Bronchus fibroblast of lung (primary cell): ENCODE measurements around the gene TTLL13. TPM values are rescaled to one million over a fixed set of nuclear protein-coding genes. Genes with fewer than 3 reads are reported as not detected.

Experiments used
- total RNA-seq: library from RNA; depleted of rRNA; stranded (reverse); fragments of >200 nt; gene quantifications from 2 replicates; pipeline ENCODE4 v1.2.3, GENCODE V29; 2015

The TTLL13 gene
- not detected in 2 replicates for total RNA-seq

DNA sequence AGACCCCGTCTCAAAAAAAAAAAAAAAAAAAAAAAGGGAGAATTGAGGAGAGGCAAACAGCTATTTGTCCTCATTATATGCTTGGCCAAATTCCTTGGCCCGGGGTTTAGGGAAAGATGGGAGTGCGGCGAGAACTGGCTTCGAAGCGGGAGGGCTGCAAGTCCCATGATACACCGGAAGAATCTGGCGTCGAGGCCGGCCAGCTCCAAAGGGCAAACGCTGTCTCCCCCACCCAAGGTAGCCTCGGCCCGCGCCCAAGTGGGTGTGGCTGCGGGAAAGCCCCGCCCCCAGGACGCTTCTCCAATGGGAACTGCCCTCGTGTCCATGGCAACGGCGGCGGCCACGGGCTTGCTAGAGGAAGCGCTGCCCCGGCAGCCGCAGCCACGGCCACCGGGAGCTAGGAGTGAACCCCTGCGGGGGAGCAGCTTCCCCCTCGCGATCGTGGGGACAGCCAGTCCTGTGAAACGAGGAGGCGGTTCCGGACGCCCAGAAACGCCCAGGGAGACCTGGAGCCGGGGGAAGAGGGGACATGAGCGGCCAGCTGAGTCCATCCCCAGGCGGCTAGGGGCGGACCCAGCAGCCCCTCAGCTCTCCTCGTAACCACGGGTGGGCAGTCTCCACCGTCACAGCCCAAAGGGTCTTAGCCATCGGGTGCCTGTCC is at the start of gene TTLL13:
TSS of gene TTLL13 (plus strand) at position 354 of the 661 bp plus-strand sequence. CDS start 1,075 bp downstream, outside the sequence.

GRCh38 chr15:90201130-90201943 is 48.0 kb upstream of the TTLL13 start, which contains the start of gene SEMA4B:
SEMA4B (plus strand) TSS chr15:90201330; CDS start chr15:90201579, 249 bp downstream.

GRCh38 chr15:90233387-90234095 is 15.8 kb upstream of the TTLL13 start, which contains the start of gene CIB1:
CIB1 (minus strand) TSS chr15:90233941; CDS start chr15:90233885, 56 bp downstream.

DNA sequence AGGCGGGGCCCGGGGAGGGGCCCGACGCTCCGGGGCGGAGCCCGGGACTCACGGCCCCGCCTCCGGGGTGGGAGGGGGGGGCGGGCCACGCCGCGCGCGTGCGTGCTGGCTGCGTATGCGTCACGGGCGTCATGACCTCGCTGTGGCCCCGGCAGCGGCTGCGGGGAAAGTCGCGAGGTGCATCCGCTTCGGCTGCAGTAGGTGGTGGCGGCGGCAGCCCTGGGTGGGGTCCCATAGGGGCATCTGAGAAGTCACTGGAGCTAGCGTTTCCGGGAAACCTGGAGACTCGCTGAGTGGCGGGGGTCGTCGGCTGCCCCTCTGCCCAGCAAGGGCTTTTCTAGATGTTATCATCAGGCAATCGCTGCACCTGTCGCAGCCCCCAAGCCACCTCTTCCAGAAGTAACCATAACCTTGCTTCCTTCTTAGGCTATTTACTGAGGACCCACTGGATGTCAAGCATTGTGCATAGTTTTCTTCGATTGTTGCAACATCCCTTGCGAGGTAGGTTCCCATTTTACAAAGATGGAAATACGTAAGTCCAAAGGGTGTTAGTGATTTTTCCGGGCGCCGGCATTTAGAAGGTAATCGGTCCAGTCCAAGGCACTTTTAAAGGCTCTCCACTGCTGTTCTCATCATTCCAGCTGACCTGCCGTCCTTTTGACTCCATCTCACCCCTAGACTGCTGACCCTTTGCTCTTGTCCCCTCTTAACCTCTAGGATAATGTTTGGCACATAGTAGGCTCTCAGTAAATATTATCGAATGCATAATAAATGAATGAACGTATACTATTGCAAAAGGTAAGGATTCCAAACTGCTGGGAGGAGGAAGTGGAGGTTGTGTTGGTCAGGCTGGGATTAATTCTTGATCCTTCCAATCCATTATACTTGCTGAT is 15.0 kb upstream of the TTLL13 start, which contains the start of gene GDPGP1:
TSS of gene GDPGP1 (plus strand) at position 114 of the 893 bp plus-strand sequence. CDS start 6,700 bp downstream, outside the sequence.

GRCh38 chr15:90265271-90266060 is 16.1 kb downstream of the TTLL13 start, which contains the start of gene NGRN:
NGRN (plus strand) TSS chr15:90265672; CDS start chr15:90265713, 41 bp downstream.

Other genes with a start within 250 kb of the TTLL13 start
- 9.8 and 10.1 TPM in 2 replicates for gene ZNF710, start 248.2 kb upstream of the TTLL13 start, total RNA-seq
- gene IDH2, start 147.1 kb upstream of the TTLL13 start, total RNA-seq, result 97.3 and 99.0 TPM in 2 replicates
- 10.7 and 12.4 TPM in 2 replicates for gene SEMA4B, start 48.2 kb upstream of the TTLL13 start, total RNA-seq
- 40.5 and 41.3 TPM in 2 replicates for gene CIB1, start 15.6 kb upstream of the TTLL13 start, total RNA-seq
- 4.2 and 6.1 TPM in 2 replicates for gene GDPGP1, start 15.3 kb upstream of the TTLL13 start, total RNA-seq
- gene NGRN, start 16.1 kb downstream of the TTLL13 start, total RNA-seq, result 76.5 and 82.1 TPM in 2 replicates
- gene ZNF774, start 102.7 kb downstream of the TTLL13 start, total RNA-seq, result 0.67 and 0.89 TPM in 2 replicates
- gene IQGAP1, start 138.7 kb downstream of the TTLL13 start, total RNA-seq, result 111 and 122 TPM in 2 replicates